SK-N-SH (cell line): ENCODE measurements around the gene NPAS3. TPM values are rescaled to one million over a fixed set of nuclear protein-coding genes. Genes with fewer than 3 reads are reported as not detected.

ENCODE experiments used
- CTCF ChIA-PET: fragments of 300-600, 350-600 bp; formaldehyde crosslinking; extraction: SDS; loops from one replicate; lab custom pipeline; 2021; lab: Yijun Ruan, JAX
- POLR2A ChIA-PET: fragments of 350-600 bp; sonication (Branson Sonifier 250); formaldehyde crosslinking; extraction: SDS; loops from one replicate; lab custom pipeline; 2020; ENCODE audit warnings: antibody characterized with exemption, inconsistent platforms; lab: Yijun Ruan, JAX
- DNase-seq: peaks from one replicate; pipeline ENCODE4 v3.0.0; 2012
- H2AFZ ChIP-seq: fragments of 200-600 bp; sonication (generic); 2 replicates; pipeline ENCODE4 v1.8.1; 2016; ENCODE audit warnings: antibody characterized with exemption, mild to moderate bottlenecking, low read depth
- H3F3A ChIP-seq: fragments of 200-600 bp; sonication (generic); replicated peaks from 2 replicates; pipeline ENCODE3; 2016; ENCODE audit warnings: antibody characterized with exemption, mild to moderate bottlenecking; ENCODE audit not compliant: insufficient read depth
- H3K27ac ChIP-seq, 2 experiments: fragments of 200-500 bp in 1 of 2; fragments of 200-600 bp in 1 of 2; sonication (Bioruptor generic) in 1 of 2; sonication (generic), shearing (Covaris generic) in 1 of 2; 2 replicates each; pipeline versions ENCODE4 v1.5.1 to v1.6.1; 2014 to 2016; ENCODE audit warnings: low read depth in 2 of 2, inconsistent platforms in 1 of 2, low read length in 1 of 2, mild to moderate bottlenecking in 1 of 2, mixed read lengths in 1 of 2
- H3K27me3 ChIP-seq: fragments of 200-600 bp; sonication (generic), shearing (Covaris generic); 2 replicates; pipeline ENCODE4 v1.6.1; 2016; ENCODE audit warnings: mixed run types; ENCODE audit not compliant: insufficient read depth
- H3K36me3 ChIP-seq, 2 experiments: fragments of 200-500 bp in 1 of 2; fragments of 200-600 bp in 1 of 2; sonication (Bioruptor generic) in 1 of 2; sonication (generic) in 1 of 2; replicated peaks in 1 of 2; 2 replicates each; pipeline versions ENCODE3 to v1.5.1; 2014 to 2016; ENCODE audit warnings: low read length in 1 of 2, mild to moderate bottlenecking in 1 of 2; ENCODE audit not compliant: insufficient read depth in 2 of 2, control insufficient read depth in 1 of 2
- H3K4me1 ChIP-seq, 2 experiments: fragments of 200-500 bp in 1 of 2; fragments of 200-600 bp in 1 of 2; sonication (Bioruptor generic) in 1 of 2; sonication (generic), shearing (Covaris generic) in 1 of 2; 2 replicates each; pipeline versions ENCODE4 v1.5.1 to v1.6.1; 2014 to 2016; ENCODE audit warnings: low read depth in 1 of 2, low read length in 1 of 2, mixed run types in 1 of 2; ENCODE audit not compliant: insufficient read depth in 2 of 2, control insufficient read depth in 1 of 2
- H3K4me2 ChIP-seq: fragments of 200-600 bp; sonication (generic), shearing (Covaris generic); 2 replicates; pipeline ENCODE4 v1.6.1; 2017; ENCODE audit warnings: mixed run types
- H3K4me3 ChIP-seq, 2 experiments: fragments of 200-500 bp in 1 of 2; fragments of 200-600 bp in 1 of 2; sonication (Bioruptor generic) in 1 of 2; sonication (generic), shearing (Covaris generic) in 1 of 2; 2 replicates each; pipeline versions ENCODE4 v1.5.1 to v1.8.1; 2014 to 2016; ENCODE audit warnings: low read depth in 2 of 2, inconsistent platforms in 1 of 2, low read length in 1 of 2, mild to moderate bottlenecking in 1 of 2, mixed read lengths in 1 of 2, moderate library complexity in 1 of 2
- H3K79me2 ChIP-seq: fragments of 200-600 bp; sonication (generic); 2 replicates; pipeline ENCODE4 v1.8.1; 2017; ENCODE audit warnings: mild to moderate bottlenecking; ENCODE audit not compliant: insufficient read depth
- H3K9ac ChIP-seq: fragments of 200-600 bp; sonication (generic); 2 replicates; pipeline ENCODE4 v1.6.1; 2017; ENCODE audit warnings: mixed run types
- H3K9me2 ChIP-seq: fragments of 200-600 bp; sonication (generic); 2 replicates; pipeline ENCODE4 v1.6.1; 2017; ENCODE audit warnings: mixed run types
- H3K9me3 ChIP-seq: fragments of 200-600 bp; sonication (generic); 2 replicates; pipeline ENCODE4 v1.6.1; 2017; ENCODE audit warnings: mixed run types, mild to moderate bottlenecking, moderate library complexity
- H4K20me1 ChIP-seq: fragments of 200-600 bp; sonication (generic); 2 replicates; pipeline ENCODE4 v1.6.1; 2017; ENCODE audit warnings: mild to moderate bottlenecking, mixed run types; ENCODE audit not compliant: insufficient read depth
- CHD2 ChIP-seq: fragments of 150-350 bp; IDR thresholded peaks from 2 replicates; pipeline ENCODE4 v1.6.1; 2018; ENCODE audit warnings: low read length; ENCODE audit not compliant: partially characterized antibody
- EP300 ChIP-seq, 2 experiments: IDR thresholded peaks; 2 replicates each; pipeline versions ENCODE4 v1.4.0 to v1.6.1; 2012; ENCODE audit warnings: borderline replicate concordance in 1 of 2, low read depth in 1 of 2, low read length in 1 of 2
- GABPA ChIP-seq: IDR thresholded peaks from 2 replicates; pipeline ENCODE4 v1.4.0; 2012; ENCODE audit warnings: low read depth, mild to moderate bottlenecking
- GATA2 ChIP-seq: sonication (generic); formaldehyde crosslinking; IDR thresholded peaks from 2 replicates; pipeline ENCODE4 v1.5.0; 2020; ENCODE audit warnings: mild to moderate bottlenecking, missing genetic modification reagents
- JUND ChIP-seq: IDR thresholded peaks from 2 replicates; pipeline ENCODE4 v1.4.0; 2012
- MEF2A ChIP-seq: IDR thresholded peaks from 2 replicates; pipeline ENCODE4 v1.4.0; 2012; ENCODE audit warnings: low read depth, borderline replicate concordance
- NFIC ChIP-seq: IDR thresholded peaks from 2 replicates; pipeline ENCODE4 v1.4.0; 2012; ENCODE audit warnings: borderline replicate concordance
- NRF1 ChIP-seq: IDR thresholded peaks from 2 replicates; pipeline ENCODE4 v1.6.1; 2012; ENCODE audit warnings: low read depth, mild to moderate bottlenecking, low read length
- RAD21 ChIP-seq: IDR thresholded peaks from 2 replicates; pipeline ENCODE4 v1.6.1; 2012; ENCODE audit warnings: mild to moderate bottlenecking, low read length
- RCOR1 ChIP-seq: fragments of 150-350 bp; IDR thresholded peaks from 2 replicates; pipeline ENCODE4 v1.6.1; 2017; ENCODE audit warnings: antibody characterized with exemption, low read length
- RFX5 ChIP-seq: IDR thresholded peaks from 2 replicates; pipeline ENCODE4 v1.6.1; 2012; ENCODE audit warnings: mild to moderate bottlenecking, improper control_type of control experiment, low read length
- SMC3 ChIP-seq: IDR thresholded peaks from 2 replicates; pipeline ENCODE4 v1.6.1; 2012; ENCODE audit warnings: low read depth, low read length, improper control_type of control experiment
- TEAD4 ChIP-seq: IDR thresholded peaks from 2 replicates; pipeline ENCODE4 v1.4.0; 2012; ENCODE audit warnings: mild to moderate bottlenecking, borderline replicate concordance; ENCODE audit not compliant: insufficient read depth
- YY1 ChIP-seq: IDR thresholded peaks from 2 replicates; pipeline ENCODE4 v1.4.0; 2012; ENCODE audit warnings: low read depth, mild to moderate bottlenecking
- WGBS: methylation state at CpG from one replicate; pipeline ENCODE4 v1.1.6; 2017; ENCODE audit warnings: low lambda C conversion rate; 5-methylcytosine and 5-hydroxymethylcytosine counted together
- polyA plus RNA-seq, 3 experiments: library from polyadenylated mRNA; depleted of rRNA; stranded (reverse); fragments of >200 nt; gene quantifications; 2 replicates each; pipeline ENCODE4 v1.2.3, GENCODE V29; 2012
- TF ChIP-seq, protein P1 (sequence below): IDR thresholded peaks from 2 replicates; pipeline ENCODE4 v1.4.0; 2012; ENCODE audit warnings: low read depth, borderline replicate concordance
- TF ChIP-seq, protein P2 (sequence below): IDR thresholded peaks from 2 replicates; pipeline ENCODE4 v1.4.0; 2012; ENCODE audit warnings: low read depth, borderline replicate concordance
- TF ChIP-seq, protein P3 (sequence below): fragments of 150-350 bp; IDR thresholded peaks from 2 replicates; pipeline ENCODE4 v1.6.1; 2016; ENCODE audit warnings: mild to moderate bottlenecking, low read depth, low read length
- TF ChIP-seq, protein P4 (sequence below): fragments of 150-350 bp; IDR thresholded peaks from 2 replicates; pipeline ENCODE4 v1.6.1; 2017; ENCODE audit warnings: antibody characterized with exemption, low read length, low read depth, borderline replicate concordance
- TF ChIP-seq, protein P5 (sequence below): IDR thresholded peaks from 2 replicates; pipeline ENCODE4; 2012

Gene NPAS3
- polyA plus RNA-seq, 1 of the 3 experiments (the other 2 are of a cell fraction) = 4.3 TPM

DNA sequence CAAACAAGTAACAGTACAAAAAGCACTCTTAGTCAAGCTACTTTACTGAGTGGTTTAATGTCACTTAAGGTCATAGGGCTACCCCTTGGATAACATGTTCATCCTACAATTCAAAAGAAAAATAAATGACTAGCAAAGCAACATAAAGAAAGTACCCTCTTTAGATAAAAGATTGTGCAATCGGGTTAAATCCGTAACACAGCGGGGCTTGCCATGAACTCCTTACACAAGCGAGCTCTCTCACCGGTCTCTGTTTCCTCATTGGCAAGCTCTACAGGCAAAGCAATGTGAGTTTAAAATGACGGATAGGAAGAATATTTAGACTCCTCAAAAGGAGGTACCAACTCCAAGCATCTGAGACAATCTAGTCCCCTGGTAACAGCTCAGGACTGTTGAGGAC lies 871.6 kb downstream of the NPAS3 start:
- H3K4me1 ChIP-seq = no peaks in the 10 kb centered on the region; a peak in 1 of 4 replicates
- no peak for DNase-seq
- POLR2A ChIA-PET = no interaction called here
- no peaks in the 10 kb centered on the region for H3K9me3 ChIP-seq
- no peak overlapping the region for H3K4me3 ChIP-seq
- H3F3A ChIP-seq = no peaks in the 10 kb centered on the region
- no peaks in the 10 kb centered on the region for H3K9me2 ChIP-seq
- H3K4me2 ChIP-seq = no peak overlapping the region
- H3K27me3 ChIP-seq = no peaks in the 10 kb centered on the region
- TF ChIP-seq YY1 (no peak), SMC3 (no peak), RFX5 (no peak), NFIC (no peak), EP300 (IDR thresholded peaks at IDR 0.05; ENCODE audit: borderline replicate concordance in 1 of 2, low read depth in 1 of 2, low read length in 1 of 2) (no peak), JUND (no peak), GABPA (no peak), NRF1 (no peak), RCOR1 (no peak), CHD2 (no peak), TEAD4 (no peak), MEF2A (no peak), RAD21 (no peak), GATA2 (no peak)
- TF ChIP-seq, protein P1, sequence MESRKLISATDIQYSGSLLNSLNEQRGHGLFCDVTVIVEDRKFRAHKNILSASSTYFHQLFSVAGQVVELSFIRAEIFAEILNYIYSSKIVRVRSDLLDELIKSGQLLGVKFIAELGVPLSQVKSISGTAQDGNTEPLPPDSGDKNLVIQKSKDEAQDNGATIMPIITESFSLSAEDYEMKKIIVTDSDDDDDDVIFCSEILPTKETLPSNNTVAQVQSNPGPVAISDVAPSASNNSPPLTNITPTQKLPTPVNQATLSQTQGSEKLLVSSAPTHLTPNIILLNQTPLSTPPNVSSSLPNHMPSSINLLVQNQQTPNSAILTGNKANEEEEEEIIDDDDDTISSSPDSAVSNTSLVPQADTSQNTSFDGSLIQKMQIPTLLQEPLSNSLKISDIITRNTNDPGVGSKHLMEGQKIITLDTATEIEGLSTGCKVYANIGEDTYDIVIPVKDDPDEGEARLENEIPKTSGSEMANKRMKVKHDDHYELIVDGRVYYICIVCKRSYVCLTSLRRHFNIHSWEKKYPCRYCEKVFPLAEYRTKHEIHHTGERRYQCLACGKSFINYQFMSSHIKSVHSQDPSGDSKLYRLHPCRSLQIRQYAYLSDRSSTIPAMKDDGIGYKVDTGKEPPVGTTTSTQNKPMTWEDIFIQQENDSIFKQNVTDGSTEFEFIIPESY = no peak
- TF ChIP-seq, protein P2, sequence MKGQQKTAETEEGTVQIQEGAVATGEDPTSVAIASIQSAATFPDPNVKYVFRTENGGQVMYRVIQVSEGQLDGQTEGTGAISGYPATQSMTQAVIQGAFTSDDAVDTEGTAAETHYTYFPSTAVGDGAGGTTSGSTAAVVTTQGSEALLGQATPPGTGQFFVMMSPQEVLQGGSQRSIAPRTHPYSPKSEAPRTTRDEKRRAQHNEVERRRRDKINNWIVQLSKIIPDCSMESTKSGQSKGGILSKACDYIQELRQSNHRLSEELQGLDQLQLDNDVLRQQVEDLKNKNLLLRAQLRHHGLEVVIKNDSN = no peak
- TF ChIP-seq, protein P3, sequence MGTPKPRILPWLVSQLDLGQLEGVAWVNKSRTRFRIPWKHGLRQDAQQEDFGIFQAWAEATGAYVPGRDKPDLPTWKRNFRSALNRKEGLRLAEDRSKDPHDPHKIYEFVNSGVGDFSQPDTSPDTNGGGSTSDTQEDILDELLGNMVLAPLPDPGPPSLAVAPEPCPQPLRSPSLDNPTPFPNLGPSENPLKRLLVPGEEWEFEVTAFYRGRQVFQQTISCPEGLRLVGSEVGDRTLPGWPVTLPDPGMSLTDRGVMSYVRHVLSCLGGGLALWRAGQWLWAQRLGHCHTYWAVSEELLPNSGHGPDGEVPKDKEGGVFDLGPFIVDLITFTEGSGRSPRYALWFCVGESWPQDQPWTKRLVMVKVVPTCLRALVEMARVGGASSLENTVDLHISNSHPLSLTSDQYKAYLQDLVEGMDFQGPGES = no peak
- TF ChIP-seq, protein P4, sequence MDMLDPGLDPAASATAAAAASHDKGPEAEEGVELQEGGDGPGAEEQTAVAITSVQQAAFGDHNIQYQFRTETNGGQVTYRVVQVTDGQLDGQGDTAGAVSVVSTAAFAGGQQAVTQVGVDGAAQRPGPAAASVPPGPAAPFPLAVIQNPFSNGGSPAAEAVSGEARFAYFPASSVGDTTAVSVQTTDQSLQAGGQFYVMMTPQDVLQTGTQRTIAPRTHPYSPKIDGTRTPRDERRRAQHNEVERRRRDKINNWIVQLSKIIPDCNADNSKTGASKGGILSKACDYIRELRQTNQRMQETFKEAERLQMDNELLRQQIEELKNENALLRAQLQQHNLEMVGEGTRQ = no peak
- TF ChIP-seq, protein P5, sequence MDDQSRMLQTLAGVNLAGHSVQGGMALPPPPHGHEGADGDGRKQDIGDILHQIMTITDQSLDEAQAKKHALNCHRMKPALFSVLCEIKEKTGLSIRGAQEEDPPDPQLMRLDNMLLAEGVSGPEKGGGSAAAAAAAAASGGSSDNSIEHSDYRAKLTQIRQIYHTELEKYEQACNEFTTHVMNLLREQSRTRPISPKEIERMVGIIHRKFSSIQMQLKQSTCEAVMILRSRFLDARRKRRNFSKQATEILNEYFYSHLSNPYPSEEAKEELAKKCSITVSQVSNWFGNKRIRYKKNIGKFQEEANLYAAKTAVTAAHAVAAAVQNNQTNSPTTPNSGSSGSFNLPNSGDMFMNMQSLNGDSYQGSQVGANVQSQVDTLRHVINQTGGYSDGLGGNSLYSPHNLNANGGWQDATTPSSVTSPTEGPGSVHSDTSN = no peak
- TF ChIP-seq, all 33 proteins: peak for 0
- 92% methylated on average over 6 of the region's 6 CpGs for WGBS
- Histone ChIP-seq H3K36me3 (no peaks in the 10 kb centered on the region), H3K79me2 (no peaks in the 10 kb centered on the region), H2AFZ (no peak overlapping the region), H4K20me1 (no peaks in the 10 kb centered on the region), H3K27ac (no peak overlapping the region), H3K9ac (no peak overlapping the region)
- CTCF ChIA-PET = interaction anchor here (2.1 kb wide), 1 partner anchor 18 kb away, joined by 6 read pairs; no protein-coding TSS in a partner anchor
